ENCODE measurements around the gene SLC2A6. TPM values are rescaled to one million over a fixed set of nuclear protein-coding genes. Genes with fewer than 3 reads are reported as not detected.

SLC2A6 gene
- total RNA-seq, 1 experiment from 2014 or later, result 10.7 TPM

GRCh38 chr9:133487331-133487725, 8.4 kb upstream of the SLC2A6 start (continued):
- no peak for TF ChIP-seq YY1 (IDR thresholded peaks at IDR 0.05; ENCODE audit: extremely low read depth, insufficient replicate concordance, low read depth, low read length)

GRCh38 chr9:133485531-133486260, 6.8 kb upstream of the SLC2A6 start:
- RAD21 ChIA-PET (ENCODE audit: low non-redundant PET in 1 of 2, low total read pairs in 2 of 2, uncharacterized antibody in 2 of 2, unreplicated experiment in 2 of 2), result no interaction called here
- intact Hi-C loops (cut with micrococcal nuclease), result loop anchor here (1.0 to 5.0 kb wide), 6 partner anchors 78 to 463 kb away; partner anchors contain the start of genes SURF1, SURF2 and SURF6
- no peaks in the 10 kb centered on the region for H3K36me3 ChIP-seq (ENCODE audit: control insufficient read depth in 1 of 2, insufficient read depth in 2 of 2, low read length in 2 of 2)
- TF ChIP-seq CBX3 (IDR thresholded peaks at IDR 0.05; ENCODE audit: low read depth), result no peak
- no peak for TF ChIP-seq MAX (IDR thresholded peaks at IDR 0.05)
- ATAC-seq (peak; percentile 52), DNase-seq (ENCODE audit: low read depth, low spot score) (no peak)
- no peak overlapping the region for H3K9ac ChIP-seq (ENCODE audit: low read length)
- peaks cover 17 to 22% of the 10 kb centered on the region in 2 experiments; a peak in 3 of 4 replicates for H3K4me1 ChIP-seq (ENCODE audit: control insufficient read depth in 1 of 2, insufficient read depth in 2 of 2, low read length in 2 of 2)
- POLR2A ChIA-PET, result interaction anchor here (1.3 to 1.5 kb wide), 2 partner anchors 26 to 138 kb away, joined by 4 read pairs; partner anchors contain the start of genes CACFD1, MED22 and RPL7A
- peak overlapping the region; percentile 54 for H3K4me2 ChIP-seq (ENCODE audit: low read length)
- CTCF ChIA-PET, result interaction anchor here (1.0 to 1.7 kb wide), 8 partner anchors 10 to 464 kb away, joined by 3 to 15 read pairs (median 6); partner anchors contain the start of gene CACFD1
- peak overlapping the region; percentile 56 for H2AFZ ChIP-seq (ENCODE audit: low read depth, low read length, poor library complexity, severe bottlenecking)
- H4K20me1 ChIP-seq (ENCODE audit: insufficient read depth), result no peaks in the 10 kb centered on the region
- no peak overlapping the region for H3K4me3 ChIP-seq (replicated peaks in 1 of 2; ENCODE audit: low read depth in 1 of 2, low read length in 2 of 2)
- H3K79me2 ChIP-seq (ENCODE audit: insufficient read depth, low read length), result no peaks in the 10 kb centered on the region
- no TSS peak for BruUV-seq (replicated peaks)
- peak overlapping the region; percentile 41; the same call in 1 of the 2 replicates for H3K27ac ChIP-seq (ENCODE audit: low read depth, low read length)
- H3K9me2 ChIP-seq (ENCODE audit: insufficient read depth), result no peaks in the 10 kb centered on the region
- H3K9me3 ChIP-seq (ENCODE audit: control insufficient read depth in 1 of 2, insufficient read depth in 1 of 2, low read depth in 1 of 2, low read length in 2 of 2), result no peaks in the 10 kb centered on the region
- H3K27me3 ChIP-seq (ENCODE audit: insufficient read depth, low read length), result no peaks in the 10 kb centered on the region

All from HCT116 (cell line).